NK-92 (cell line): ENCODE data around the gene HSD17B7.
"Not testable (repeated sequence)": the region's sequence is repeated elsewhere in the genome, so short reads cannot be mapped to it uniquely, and the experiment has no call there.

Experiments
- DNase-seq: peaks from one replicate; lab custom pipeline; 2025; ENCODE audit not compliant: unreplicated experiment; lab: John Stamatoyannopoulos, UW

Gene HSD17B7

GRCh38 chr1:162799995-162800830 is 9.7 kb downstream of the HSD17B7 start:
- DNase-seq: not testable (repeated sequence)

GRCh38 chr1:162807503-162807902 is 17.0 kb downstream of the HSD17B7 start:
- not testable (repeated sequence) for DNase-seq

GRCh38 chr1:162812357-162812756 is 21.9 kb downstream of the HSD17B7 start:
- not testable (repeated sequence) for DNase-seq

- not testable (repeated sequence) for DNase-seq
Measured at GRCh38 chr1:162818136-162818535, 27.6 kb downstream of the HSD17B7 start.

- DNase-seq: not testable (repeated sequence)
Measured at GRCh38 chr1:162818666-162819065, 28.2 kb downstream of the HSD17B7 start.

GRCh38 chr1:162822391-162823200 is 32.1 kb downstream of the HSD17B7 start:
- DNase-seq: no peak

GRCh38 chr1:162823231-162823630 is 32.7 kb downstream of the HSD17B7 start:
- DNase-seq: no peak

GRCh38 chr1:162823771-162824525 is 33.4 kb downstream of the HSD17B7 start:
- DNase-seq: no peak

- no peak for DNase-seq
Measured at GRCh38 chr1:162829268-162829667, 38.8 kb downstream of the HSD17B7 start.

GRCh38 chr1:162832470-162832869 is 42.0 kb downstream of the HSD17B7 start:
- DNase-seq: no peak

- DNase-seq: no peak
Measured at GRCh38 chr1:162835157-162835899, 44.8 kb downstream of the HSD17B7 start.

- DNase-seq: no peak
Measured at GRCh38 chr1:162838863-162839262, 48.4 kb downstream of the HSD17B7 start.

GRCh38 chr1:162840250-162840839 is 49.8 kb downstream of the HSD17B7 start:
- DNase-seq: no peak

- DNase-seq: no peak
Measured at GRCh38 chr1:162844153-162844552, 53.7 kb downstream of the HSD17B7 start.

- DNase-seq: no peak
Measured at GRCh38 chr1:162846256-162847212, 56.0 kb downstream of the HSD17B7 start.

GRCh38 chr1:162847839-162848453 is 57.4 kb downstream of the HSD17B7 start:
- no peak for DNase-seq

GRCh38 chr1:162849711-162850110 is 59.2 kb downstream of the HSD17B7 start:
- DNase-seq: no peak

GRCh38 chr1:162851341-162851740 is 60.8 kb downstream of the HSD17B7 start:
- no peak for DNase-seq
